Heart right ventricle (tissue), 16 donors: ENCODE data around the gene PSMB9. TPM values are rescaled to one million over a fixed set of nuclear protein-coding genes. Genes with fewer than 3 reads are reported as not detected.
A peak's percentile ranks its signal among the peaks of the same experiment; 100 is the strongest.
"Not testable (repeated sequence)": the region's sequence is repeated elsewhere in the genome, so short reads cannot be mapped to it uniquely, and the experiment has no call there.

Experiments
- ATAC-seq, 8 donors: fragments of 200-7000 bp; cut with Tn5 transposase; one replicate each; pipeline ENCODE4 v1.9.1; 2020; ENCODE audit warnings: mild to moderate bottlenecking in 8 of 8, moderate library complexity in 8 of 8, moderate number of reproducible peaks in 1 of 8
- DNase-seq, 2 donors: peaks; one replicate each; pipeline ENCODE4 v3.0.0-alpha.2; 2020
- H3K27ac ChIP-seq, 10 donors: fragments of 200-600 bp; sonication (generic) in 2 of 10; one replicate each; pipeline versions ENCODE4 v1.5.0 to v1.8.0; 2020 to 2022; ENCODE audit warnings: mild to moderate bottlenecking in 3 of 10
- H3K27me3 ChIP-seq, 7 donors: fragments of 200-600 bp; one replicate each; pipeline ENCODE4 v1.8.0; 2021 to 2022; ENCODE audit warnings: mild to moderate bottlenecking in 2 of 7
- H3K36me3 ChIP-seq, 9 donors: fragments of 200-600 bp; sonication (generic) in 1 of 9; one replicate each; pipeline versions ENCODE4 v1.5.0 to v1.8.0; 2020 to 2022; ENCODE audit warnings: mild to moderate bottlenecking in 2 of 9
- H3K4me1 ChIP-seq, 9 donors: fragments of 200-600 bp; sonication (generic) in 1 of 9; one replicate each; pipeline versions ENCODE4 v1.5.0 to v1.8.0; 2020 to 2022; ENCODE audit warnings: mild to moderate bottlenecking in 4 of 9
- H3K4me3 ChIP-seq, 10 donors: fragments of 200-600 bp; sonication (generic) in 2 of 10; one replicate each; pipeline versions ENCODE4 v1.5.0 to v1.8.0; 2020 to 2022; ENCODE audit warnings: mild to moderate bottlenecking in 7 of 10, moderate library complexity in 2 of 10
- H3K9me3 ChIP-seq, 11 donors: fragments of 200-600 bp in 10 of 11; sonication (generic) in 2 of 11; one replicate each; pipeline versions ENCODE4 v1.5.0 to v1.8.0; 2013 to 2022; ENCODE audit warnings: mild to moderate bottlenecking in 2 of 11, control low read depth in 1 of 11, moderate library complexity in 1 of 11
- CTCF ChIP-seq, 9 donors: fragments of 200-600 bp; sonication (generic) in 2 of 9; IDR thresholded peaks; one replicate each; pipeline versions ENCODE4 v1.5.0 to v1.8.0; 2021 to 2022; ENCODE audit warnings: antibody characterized with exemption in 9 of 9, mild to moderate bottlenecking in 5 of 9, moderate library complexity in 1 of 9
- WGBS, 2 donors: extraction: QIAGEN DNeasy Blood & Tissue Kit; methylation state at CpG; one replicate each; pipeline ENCODE4 v1.1.7; 2013; ENCODE audit warnings: inconsistent platforms in 1 of 2; 5-methylcytosine and 5-hydroxymethylcytosine counted together
- intact Hi-C, 10 donors: fragments of 100-400 bp; cut with DNase I; formaldehyde crosslinking; loops; one replicate each; pipeline versions ENCODE4 v1.11.1 to v1.14.2; 2022
- polyA plus RNA-seq, 2 donors: library from polyadenylated mRNA; stranded (reverse); fragments of 200-250 nt; gene quantifications; one replicate each; pipeline ENCODE4 v1.2.3, GENCODE V29; 2013
- total RNA-seq, 10 donors: library from RNA; stranded (reverse); fragmentation: NEBNext Ultra II Directional in 3 of 10; extraction: Animal tissue kit (Norgen Biotek cat#: 25700) in 3 of 10; gene quantifications; one replicate each; pipeline versions ENCODE4 v1.2.1 to v1.2.4, GENCODE V29; 2021 to 2023
- donor health status: Arrhythmogenic right ventricular cardiomyopathy.
- donor health status: ischemic (EF 13 %, LVEDD 7.1; RV severe dilation, severe dysfunction).
- donor health status: healthy with polysubstance abuse.
- donor health status: DM: no; HTN: yes; CAD: no.
- donor health status: DM: no; HTN: no; CAD: no.
- donor health status: ischemic (EF 25% LVEDD 6.9; RV normal size, moderate dysfunction).
- donor health status: ischemic (EF 25% LVEDD 5.7; RV mildly dilated, moderate dysfunction).
- donor health status: healthy.
- donor health status: DM: yes; HTN: yes; CAD: no.
- donor health status: Ischemic cardiomyopathy.
- donor health status: ischemic (EF 35%, LVEDD 5.7; RV mildly dilated, moderate dysfunction).
- donor health status: nonischemic (EF 11% LVEDD 7.7; RV severe dilation, severe dysfunction).
- donor health status: DM: yes; HTN: yes; CAD: no.
- donor health status: PGD.
- donor health status: ischemic (EF 29% LVEDD 5.4; RV normal size, mild dysfunction).
- donor health status: nonischemic (EF 23%, LVEDD 6.1; RV moderate dilation, normal function).

PSMB9 gene
- total and polyA plus RNA-seq, 12 donors: 10.0 to 198 (median 16.5) TPM

GRCh38 chr6:32867022-32867477 is 13.1 kb downstream of the PSMB9 start:
- 66 to 68% methylated on average over 3 of the region's 3 CpGs for whole genome bisulfite sequencing, 2 donors
- peak in 1 of 8 donors; percentile 31 for ATAC-seq
- no peak for TF ChIP-seq CTCF (IDR thresholded peaks at IDR 0.05)

DNA sequence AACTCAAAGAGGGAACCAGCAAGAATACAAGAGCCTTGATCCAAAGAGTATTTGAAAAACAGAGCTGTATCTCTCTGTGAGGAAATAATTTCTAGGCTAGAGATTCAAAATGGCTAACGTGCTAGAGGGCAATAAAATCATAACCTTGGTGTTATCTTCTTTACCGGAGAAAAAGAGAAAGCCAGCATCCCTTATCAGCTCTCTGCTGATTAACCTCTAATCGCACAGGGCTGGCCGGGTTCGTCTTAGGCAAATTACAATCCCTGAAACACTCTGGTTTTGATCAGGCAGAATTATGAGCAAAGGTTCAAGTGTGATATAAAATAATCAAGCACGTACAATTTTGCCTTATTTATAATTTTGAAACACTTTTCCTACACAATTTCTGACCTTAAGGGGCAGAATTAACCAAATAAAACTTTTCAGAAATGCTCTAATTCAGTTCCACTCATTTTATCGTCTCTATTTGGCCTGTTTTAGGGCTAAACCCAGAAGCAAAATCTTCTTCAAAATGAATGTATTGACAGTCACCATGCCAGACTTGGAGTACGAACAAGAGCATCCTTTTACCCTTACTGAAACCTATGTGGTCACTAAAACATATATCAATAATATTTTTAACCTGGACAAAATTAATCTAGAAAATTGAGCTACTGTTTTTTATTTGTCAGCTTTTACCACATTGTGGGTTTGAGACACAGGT is 13.7 kb downstream of the PSMB9 start:
- no peak for ATAC-seq
- TF ChIP-seq CTCF (IDR thresholded peaks at IDR 0.05): no peak
- WGBS, 2 donors: 42 to 50% methylated on average over 8 of the region's 8 CpGs
- H3K36me3 ChIP-seq: peaks cover 0 to 12% (median 0%) of the 10 kb centered on the region in 9 donors
- H3K4me3 ChIP-seq: no peak overlapping the region
- peaks cover 0 to 13% (median 0%) of the 10 kb centered on the region in 7 donors for H3K27me3 ChIP-seq
- H3K27ac ChIP-seq: peak overlapping the region in 1 of 10 donors; percentile 34
- no peak for DNase-seq
- peaks cover 0 to 16% (median 0%) of the 10 kb centered on the region in 9 donors for H3K4me1 ChIP-seq
- peaks cover 0 to 10% (median 0%) of the 10 kb centered on the region in 11 donors for H3K9me3 ChIP-seq
- intact Hi-C loops: loop anchor here in 9 of 10 donors (1.0 to 10.0 kb wide), 8 partner anchors 29 to 455 kb away; partner anchors contain the start of gene TAP2 (in 5 of the 9)

More at GRCh38 chr6:32867022-32867477, 13.1 kb downstream of the PSMB9 start:
- Histone ChIP-seq H3K27ac (peak overlapping the region in 1 of 10 donors; percentile 34), H3K36me3 (peaks cover 0 to 16% (median 0%) of the 10 kb centered on the region in 9 donors), H3K9me3 (peaks cover 0 to 4% (median 0%) of the 10 kb centered on the region in 11 donors), H3K27me3 (peaks cover 0 to 13% (median 0%) of the 10 kb centered on the region in 7 donors), H3K4me1 (peaks cover 0 to 16% (median 0%) of the 10 kb centered on the region in 9 donors), H3K4me3 (no peak overlapping the region)
- DNase-seq: no peak
- intact Hi-C loops: loop anchor here in 9 of 10 donors (2.0 to 10.0 kb wide), 6 partner anchors 28 to 455 kb away; partner anchors contain the start of gene TAP2 (in 1 of the 9)

DNA sequence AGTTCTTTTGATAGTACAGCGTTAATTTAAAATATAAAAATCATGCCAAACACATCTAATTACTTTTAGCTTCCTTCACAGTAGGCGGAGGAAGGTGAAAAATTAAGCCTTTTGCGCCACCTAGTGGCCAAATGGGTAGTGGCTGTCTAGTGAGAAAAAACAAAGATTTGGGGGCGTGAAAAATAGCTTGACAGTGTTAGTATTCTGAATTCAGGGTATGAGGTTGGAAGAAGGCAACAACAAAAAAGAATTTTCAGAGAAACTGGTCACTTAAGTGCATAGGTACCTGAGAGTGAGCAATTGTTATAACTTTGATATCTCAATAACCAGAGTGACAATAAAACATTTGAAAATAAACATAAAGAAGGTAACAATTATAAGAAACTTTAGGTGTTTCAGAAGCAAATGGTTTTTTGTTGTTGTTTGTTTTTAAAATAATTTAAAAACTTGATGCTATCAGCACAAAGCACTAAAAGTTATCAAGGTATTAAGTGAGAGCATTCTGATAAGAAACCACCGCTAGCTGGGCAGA is 14.3 kb downstream of the PSMB9 start:
- peak; percentile 87 to 97 (median 94) for TF ChIP-seq CTCF (IDR thresholded peaks at IDR 0.05)

GRCh38 chr6:32873947-32874346 is 20.0 kb downstream of the PSMB9 start:
- H3K27ac ChIP-seq, ATAC-seq, DNase-seq, H3K36me3 ChIP-seq, H3K4me1 ChIP-seq, H3K9me3 ChIP-seq, H3K4me3 ChIP-seq: not testable (repeated sequence)
- intact Hi-C loops: loop anchor here in 2 of 10 donors (5.0 kb wide), 2 partner anchors 37 to 42 kb away; partner anchors contain the start of gene TAP2 (in 1 of the 2)
- WGBS, 2 donors: 13 to 42% methylated on average over 1 of the region's 1 CpG
- peaks cover 0 to 42% (median 1%) of the 10 kb centered on the region in 7 donors for H3K27me3 ChIP-seq

More for the DNA sequence above, 14.3 kb downstream of the PSMB9 start:
- ATAC-seq (peak in 7 of 8 donors; percentile 42 to 88 (median 79)), DNase-seq (peak; percentile 73 to 81)
- Histone ChIP-seq H3K27me3 (peaks cover 0 to 13% (median 0%) of the 10 kb centered on the region in 7 donors), H3K4me3 (no peak overlapping the region), H3K27ac (no peak overlapping the region), H3K36me3 (peaks cover 0 to 12% (median 0%) of the 10 kb centered on the region in 9 donors), H3K9me3 (peaks cover 0 to 10% (median 0%) of the 10 kb centered on the region in 11 donors), H3K4me1 (peaks cover 0 to 16% (median 0%) of the 10 kb centered on the region in 9 donors)
- 8 to 14% methylated on average over 5 of the region's 5 CpGs for WGBS, 2 donors
- intact Hi-C loops: loop anchor here in 9 of 10 donors (1.0 to 10.0 kb wide), 8 partner anchors 30 to 456 kb away; partner anchors contain the start of gene TAP2 (in 4 of the 9)
